Panc1 (cell line): ENCODE measurements around the gene SSC5D. TPM values are rescaled to one million over a fixed set of nuclear protein-coding genes. Genes with fewer than 3 reads are reported as not detected.
A peak's percentile ranks its signal among the peaks of the same experiment; 100 is the strongest.

ENCODE experiments used
- ATAC-seq: fragments of 200-7000 bp; cut with Tn5 transposase; 2 replicates; pipeline ENCODE4 v1.9.1; 2020; ENCODE audit warnings: mild to moderate bottlenecking, moderate library complexity
- BruUV-seq: library from RNA; stranded (reverse); fragments of 400-500 nt; replicated peaks from 2 replicates; lab custom pipeline; 2021; lab: Mats Ljungman, UMichigan
- CTCF ChIA-PET: fragments of 300-600 bp; sonication (Branson Sonifier 250); formaldehyde crosslinking; loops from one replicate; lab custom pipeline; 2022; ENCODE audit warnings: antibody characterized with exemption; lab: Charles Lee
- POLR2A ChIA-PET: fragments of 300-600 bp; sonication (Branson Sonifier 250); formaldehyde crosslinking; loops from one replicate; lab custom pipeline; 2022; ENCODE audit warnings: antibody characterized with exemption; lab: Charles Lee
- DNase-seq: peaks from one replicate; pipeline ENCODE4 v3.0.0-alpha.2; 2010; ENCODE audit warnings: low read depth, low spot score
- H3K27ac ChIP-seq: 2 replicates; pipeline ENCODE4 v1.5.1; 2011; ENCODE audit warnings: mild to moderate bottlenecking, low read length, inconsistent platforms
- H3K27me3 ChIP-seq: fragments of 200-500 bp; sonication (Bioruptor generic); 2 replicates; pipeline ENCODE4 v1.6.0; 2014; ENCODE audit warnings: low read length, inconsistent platforms; ENCODE audit not compliant: control insufficient read depth, insufficient read depth
- H3K36me3 ChIP-seq: fragments of 200-500 bp; sonication (Bioruptor generic); 2 replicates; pipeline ENCODE4 v1.5.1; 2014; ENCODE audit warnings: inconsistent platforms, mild to moderate bottlenecking, low read length, moderate library complexity; ENCODE audit not compliant: control insufficient read depth, insufficient read depth
- H3K4me1 ChIP-seq: 2 replicates; pipeline ENCODE4 v1.5.1; 2011; ENCODE audit warnings: inconsistent platforms, mild to moderate bottlenecking, low read length, moderate library complexity; ENCODE audit not compliant: control insufficient read depth, insufficient read depth
- H3K4me3 ChIP-seq, 2 experiments: 2 replicates each; pipeline ENCODE4 v1.5.1; 2011 to 2012; ENCODE audit warnings: low read depth in 2 of 2, low read length in 2 of 2, mild to moderate bottlenecking in 2 of 2, inconsistent platforms in 1 of 2, moderate library complexity in 1 of 2
- H3K9me3 ChIP-seq: fragments of 200-500 bp; sonication (Bioruptor generic); 2 replicates; pipeline ENCODE4 v1.5.1; 2014; ENCODE audit warnings: low read depth, mild to moderate bottlenecking, inconsistent platforms, low read length, moderate library complexity; ENCODE audit not compliant: control insufficient read depth, insufficient read depth
- CTCF ChIP-seq: fragments of 450-650 bp; IDR thresholded peaks from 2 replicates; pipeline ENCODE4 v1.5.1; 2017; ENCODE audit warnings: mild to moderate bottlenecking
- POLR2AphosphoS5 ChIP-seq: IDR thresholded peaks from 2 replicates; pipeline ENCODE4 v1.6.1; 2012; ENCODE audit warnings: mild to moderate bottlenecking, low read depth, low read length, moderate library complexity
- SIN3A ChIP-seq: IDR thresholded peaks from 2 replicates; pipeline ENCODE4 v1.6.1; 2012; ENCODE audit warnings: low read depth, mild to moderate bottlenecking, low read length, moderate library complexity, borderline replicate concordance; ENCODE audit not compliant: insufficient read depth
- TCF7L2 ChIP-seq: IDR thresholded peaks from 2 replicates; pipeline ENCODE4 v1.6.1; 2011; ENCODE audit warnings: mild to moderate bottlenecking, low read depth, low read length, inconsistent platforms
- in situ Hi-C: cut with HindIII; loops from 2 replicates; pipeline ENCODE4 v1.10.0; 2016; ENCODE audit warnings: low sequenced_read_pairs, low pct_unique_long_range_greater_than_20kb
- intact Hi-C: fragments of 100-400 bp; cut with micrococcal nuclease; formaldehyde crosslinking; loops from one replicate; pipeline ENCODE4 v1.10.0; 2022; ENCODE audit not compliant: unreplicated experiment
- total RNA-seq: library from RNA; stranded (reverse); gene quantifications from one replicate; pipeline ENCODE4 v1.2.1, GENCODE V29; 2021; ENCODE audit not compliant: unreplicated experiment
- TF ChIP-seq, protein P1 (sequence below), 2 experiments: IDR thresholded peaks; 2 replicates each; pipeline ENCODE4 v1.6.1; 2011 to 2012; ENCODE audit warnings: low read depth in 2 of 2, control low read depth in 1 of 2, low read length in 1 of 2, mild to moderate bottlenecking in 1 of 2, moderate library complexity in 1 of 2; ENCODE audit not compliant: insufficient read depth in 1 of 2

SSC5D gene
- total RNA-seq, 1 experiment from 2014 or later: 13.0 TPM

DNA sequence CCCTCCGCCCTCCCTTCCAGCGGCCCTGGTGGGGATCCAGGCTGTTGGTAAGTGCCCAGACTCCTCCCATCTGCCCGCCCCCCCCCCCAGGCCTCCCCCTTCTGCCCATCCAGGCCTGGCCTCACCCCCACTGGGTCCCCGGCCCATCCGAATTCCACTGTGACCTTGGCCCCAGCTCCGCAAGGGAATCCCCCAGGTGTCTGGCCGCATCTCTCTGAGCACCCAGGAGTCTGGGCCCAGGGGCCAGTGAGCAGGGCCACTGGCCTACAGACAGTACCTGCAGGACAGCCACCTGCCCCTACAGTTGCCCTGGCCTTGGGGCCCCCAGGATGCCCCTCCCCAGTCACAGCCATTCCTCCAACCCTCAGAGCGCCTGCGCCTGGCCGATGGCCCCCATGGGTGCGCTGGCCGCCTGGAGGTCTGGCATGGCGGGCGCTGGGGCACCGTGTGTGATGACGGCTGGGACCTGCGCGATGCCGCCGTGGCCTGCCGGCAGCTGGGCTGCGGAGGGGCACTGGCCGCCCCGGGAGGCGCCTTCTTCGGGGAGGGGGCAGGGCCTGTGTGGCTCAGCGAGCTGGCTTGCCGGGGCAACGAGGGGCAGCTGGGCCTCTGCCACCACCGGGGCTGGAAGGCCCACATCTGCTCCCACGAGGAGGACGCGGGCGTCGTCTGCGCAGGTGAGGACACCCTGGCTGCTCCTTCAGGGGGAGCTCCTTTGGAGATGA, 912 bp downstream of the SSC5D start:
- TF ChIP-seq POLR2AphosphoS5: no peak
- no peak for TF ChIP-seq TCF7L2
- TF ChIP-seq SIN3A: no peak
- TF ChIP-seq, protein P1, sequence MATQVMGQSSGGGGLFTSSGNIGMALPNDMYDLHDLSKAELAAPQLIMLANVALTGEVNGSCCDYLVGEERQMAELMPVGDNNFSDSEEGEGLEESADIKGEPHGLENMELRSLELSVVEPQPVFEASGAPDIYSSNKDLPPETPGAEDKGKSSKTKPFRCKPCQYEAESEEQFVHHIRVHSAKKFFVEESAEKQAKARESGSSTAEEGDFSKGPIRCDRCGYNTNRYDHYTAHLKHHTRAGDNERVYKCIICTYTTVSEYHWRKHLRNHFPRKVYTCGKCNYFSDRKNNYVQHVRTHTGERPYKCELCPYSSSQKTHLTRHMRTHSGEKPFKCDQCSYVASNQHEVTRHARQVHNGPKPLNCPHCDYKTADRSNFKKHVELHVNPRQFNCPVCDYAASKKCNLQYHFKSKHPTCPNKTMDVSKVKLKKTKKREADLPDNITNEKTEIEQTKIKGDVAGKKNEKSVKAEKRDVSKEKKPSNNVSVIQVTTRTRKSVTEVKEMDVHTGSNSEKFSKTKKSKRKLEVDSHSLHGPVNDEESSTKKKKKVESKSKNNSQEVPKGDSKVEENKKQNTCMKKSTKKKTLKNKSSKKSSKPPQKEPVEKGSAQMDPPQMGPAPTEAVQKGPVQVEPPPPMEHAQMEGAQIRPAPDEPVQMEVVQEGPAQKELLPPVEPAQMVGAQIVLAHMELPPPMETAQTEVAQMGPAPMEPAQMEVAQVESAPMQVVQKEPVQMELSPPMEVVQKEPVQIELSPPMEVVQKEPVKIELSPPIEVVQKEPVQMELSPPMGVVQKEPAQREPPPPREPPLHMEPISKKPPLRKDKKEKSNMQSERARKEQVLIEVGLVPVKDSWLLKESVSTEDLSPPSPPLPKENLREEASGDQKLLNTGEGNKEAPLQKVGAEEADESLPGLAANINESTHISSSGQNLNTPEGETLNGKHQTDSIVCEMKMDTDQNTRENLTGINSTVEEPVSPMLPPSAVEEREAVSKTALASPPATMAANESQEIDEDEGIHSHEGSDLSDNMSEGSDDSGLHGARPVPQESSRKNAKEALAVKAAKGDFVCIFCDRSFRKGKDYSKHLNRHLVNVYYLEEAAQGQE (IDR thresholded peaks at IDR 0.05; ENCODE audit: insufficient read depth in 1 of 2, low read depth in 2 of 2, low read length in 1 of 2): no peak
- TF ChIP-seq CTCF: no peak
- Histone ChIP-seq H3K4me3 (no peak overlapping the region), H3K27me3 (no peaks in the 10 kb centered on the region), H3K36me3 (peaks cover 3% of the 10 kb centered on the region; the same call in 1 of the 2 replicates), H3K9me3 (no peaks in the 10 kb centered on the region), H3K27ac (peak overlapping the region; percentile 64), H3K4me1 (peaks cover 79% of the 10 kb centered on the region)
- ATAC-seq (no peak), DNase-seq (no peak)
- POLR2A ChIA-PET: no interaction called here
- in situ Hi-C loops: no loop called here
- CTCF ChIA-PET: interaction anchor here (0.7 kb wide), 1 partner anchor 19 kb away, joined by 3 read pairs; no protein-coding TSS in a partner anchor
- no TSS peak for BruUV-seq
- intact Hi-C loops: no loop called here

GRCh38 chr19:55489711-55490477, 1.7 kb downstream of the SSC5D start:
- CTCF ChIA-PET: interaction anchor here (0.7 kb wide), 1 partner anchor 18 kb away, joined by 3 read pairs; no protein-coding TSS in a partner anchor
- H3K27ac ChIP-seq: peak overlapping the region; percentile 64
- H3K4me1 ChIP-seq: peaks cover 73% of the 10 kb centered on the region
- POLR2A ChIA-PET: no interaction called here
- H3K4me3 ChIP-seq: no peak overlapping the region
- no peaks in the 10 kb centered on the region for H3K9me3 ChIP-seq
- in situ Hi-C loops (no loop called here), intact Hi-C loops (no loop called here)
- no TSS peak for BruUV-seq
- no peaks in the 10 kb centered on the region for H3K27me3 ChIP-seq
- ATAC-seq (no peak), DNase-seq (no peak)
- TF ChIP-seq TCF7L2: no peak
- H3K36me3 ChIP-seq: peaks cover 3% of the 10 kb centered on the region; the same call in 1 of the 2 replicates
